ENCODE data around the gene PPP4R4. TPM values are rescaled to one million over a fixed set of nuclear protein-coding genes. Genes with fewer than 3 reads are reported as not detected.
A peak's percentile ranks its signal among the peaks of the same experiment; 100 is the strongest.

Gene PPP4R4
- total and polyA plus RNA-seq, 11 donors = 0.06 to 1.0 (median 0.40) TPM; not detected in 6

DNA sequence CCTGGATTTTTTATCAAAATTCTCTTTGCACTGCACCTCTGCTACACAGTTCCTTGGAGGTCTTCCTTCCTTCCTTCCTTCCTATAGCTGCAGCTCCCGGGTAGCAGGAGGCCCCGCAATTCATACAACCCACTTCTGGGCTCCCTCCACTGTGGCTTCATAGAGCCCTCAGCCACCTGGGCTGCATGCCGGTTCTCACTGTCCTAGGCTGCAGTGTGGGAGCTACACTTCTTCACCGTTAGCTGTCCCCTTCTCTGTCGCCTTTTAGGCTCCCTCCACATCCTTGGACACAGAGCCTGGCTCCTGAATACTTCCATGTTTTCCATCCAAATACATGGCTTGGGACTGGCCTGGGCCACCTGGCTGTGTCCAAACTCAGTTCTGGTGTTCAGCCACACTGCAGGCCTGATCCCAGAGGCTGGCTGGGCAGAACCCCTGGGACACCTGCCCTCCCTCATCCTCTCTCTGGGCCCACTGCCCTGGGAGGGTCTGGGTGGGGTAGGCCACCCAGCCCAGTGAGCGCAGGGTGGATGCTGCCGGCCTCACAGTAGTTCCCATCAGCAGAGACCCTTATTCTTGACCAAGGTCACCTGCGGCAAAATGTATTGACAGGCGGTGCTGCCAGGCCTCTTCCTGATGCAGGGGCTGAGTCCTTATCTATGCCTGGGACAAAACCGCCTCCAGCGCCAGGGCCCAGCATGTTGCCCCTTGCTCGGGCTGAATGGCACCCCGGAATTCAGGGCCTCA, 117.2 kb downstream of the PPP4R4 start:
- Histone ChIP-seq H3K4me1 (no peaks in the 10 kb centered on the region), H3K4me3 (no peak overlapping the region), H3K9me3 (no peaks in the 10 kb centered on the region), H3K27ac (no peak overlapping the region), H3K27me3 (peaks cover 0 to 6% (median 0%) of the 10 kb centered on the region in 9 donors), H3K36me3 (no peaks in the 10 kb centered on the region)
- intact Hi-C loops (cut with DNase I) = no loop called here
- no peak for DNase-seq
- TF ChIP-seq POLR2A (IDR thresholded peaks at IDR 0.05) = no peak
- TF ChIP-seq, protein P1, sequence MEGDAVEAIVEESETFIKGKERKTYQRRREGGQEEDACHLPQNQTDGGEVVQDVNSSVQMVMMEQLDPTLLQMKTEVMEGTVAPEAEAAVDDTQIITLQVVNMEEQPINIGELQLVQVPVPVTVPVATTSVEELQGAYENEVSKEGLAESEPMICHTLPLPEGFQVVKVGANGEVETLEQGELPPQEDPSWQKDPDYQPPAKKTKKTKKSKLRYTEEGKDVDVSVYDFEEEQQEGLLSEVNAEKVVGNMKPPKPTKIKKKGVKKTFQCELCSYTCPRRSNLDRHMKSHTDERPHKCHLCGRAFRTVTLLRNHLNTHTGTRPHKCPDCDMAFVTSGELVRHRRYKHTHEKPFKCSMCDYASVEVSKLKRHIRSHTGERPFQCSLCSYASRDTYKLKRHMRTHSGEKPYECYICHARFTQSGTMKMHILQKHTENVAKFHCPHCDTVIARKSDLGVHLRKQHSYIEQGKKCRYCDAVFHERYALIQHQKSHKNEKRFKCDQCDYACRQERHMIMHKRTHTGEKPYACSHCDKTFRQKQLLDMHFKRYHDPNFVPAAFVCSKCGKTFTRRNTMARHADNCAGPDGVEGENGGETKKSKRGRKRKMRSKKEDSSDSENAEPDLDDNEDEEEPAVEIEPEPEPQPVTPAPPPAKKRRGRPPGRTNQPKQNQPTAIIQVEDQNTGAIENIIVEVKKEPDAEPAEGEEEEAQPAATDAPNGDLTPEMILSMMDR (IDR thresholded peaks at IDR 0.05) = no peak
- no peak for ATAC-seq
- WGBS, 4 donors = 80 to 88% (median 85%) methylated on average over 5 to 13 of the region's 13 CpGs

DNA sequence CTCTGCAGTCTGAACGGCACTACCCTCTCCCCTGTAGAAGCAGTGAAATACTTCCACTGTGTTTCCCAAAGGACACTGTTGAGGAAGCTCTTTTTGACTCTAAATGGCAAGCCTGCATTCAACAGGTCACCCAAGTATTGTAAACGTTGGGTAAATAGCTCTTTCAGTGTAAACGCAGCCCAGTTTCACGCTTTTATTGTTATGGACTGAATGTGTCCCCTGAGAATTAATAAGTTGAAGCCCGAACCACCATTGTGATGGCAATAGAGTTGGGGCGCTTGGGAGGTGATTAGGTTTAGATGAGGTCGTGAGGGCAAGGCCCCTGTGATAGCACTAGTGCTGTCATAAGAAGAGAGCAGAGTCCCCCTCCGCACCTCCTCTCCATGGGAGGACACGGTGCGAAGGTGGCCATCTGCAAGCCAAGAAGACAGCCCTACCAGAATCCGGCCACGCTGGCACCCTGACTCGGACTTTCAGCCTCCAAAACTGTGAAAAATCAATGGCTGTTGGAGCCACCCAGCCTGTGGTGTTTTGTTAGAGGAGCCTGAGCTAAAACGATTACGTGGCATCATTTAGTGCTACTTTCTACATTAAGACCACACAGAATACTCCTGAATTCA, 117.9 kb downstream of the PPP4R4 start:
- ATAC-seq (no peak), DNase-seq (no peak)
- intact Hi-C loops (cut with DNase I) = no loop called here
- WGBS, 4 donors = 75 to 85% (median 77%) methylated on average over 14 to 15 of the region's 15 CpGs
- no peaks in the 10 kb centered on the region for H3K36me3 ChIP-seq
- no peak for TF ChIP-seq POLR2A (IDR thresholded peaks at IDR 0.05)
- TF ChIP-seq, protein P1 (IDR thresholded peaks at IDR 0.05) = no peak
- no peak overlapping the region for H3K4me3 ChIP-seq
- H3K27me3 ChIP-seq = peaks cover 0 to 6% (median 0%) of the 10 kb centered on the region in 9 donors
- H3K27ac ChIP-seq = no peak overlapping the region
- H3K4me1 ChIP-seq = no peaks in the 10 kb centered on the region
- no peaks in the 10 kb centered on the region for H3K9me3 ChIP-seq

DNA sequence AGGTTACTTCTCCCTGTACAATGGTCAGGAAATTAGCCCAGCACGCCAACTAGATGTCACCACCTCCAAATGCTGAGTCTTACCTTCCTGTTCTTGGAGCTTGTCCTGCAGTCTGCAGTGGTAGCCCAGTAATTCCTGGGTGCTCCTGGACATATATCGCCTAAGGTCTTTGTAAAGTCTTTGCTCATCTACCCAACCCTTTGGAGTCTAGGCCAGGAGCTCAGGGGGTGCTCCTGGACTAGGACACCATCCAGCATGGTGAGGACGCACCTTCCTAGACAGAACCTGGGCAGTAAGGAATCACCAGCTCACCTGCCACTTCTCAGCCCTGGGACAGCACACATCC, 118.4 kb downstream of the PPP4R4 start:
- ATAC-seq (peak in 1 of 4 donors; percentile 13), DNase-seq (no peak)
- WGBS, 4 donors = 85 to 91% (median 88%) methylated on average over 2 to 3 of the region's 3 CpGs
- H3K36me3 ChIP-seq = no peaks in the 10 kb centered on the region
- TF ChIP-seq, protein P1 (IDR thresholded peaks at IDR 0.05) = no peak
- TF ChIP-seq POLR2A (IDR thresholded peaks at IDR 0.05) = no peak
- H3K4me1 ChIP-seq = no peaks in the 10 kb centered on the region
- H3K9me3 ChIP-seq = no peaks in the 10 kb centered on the region
- no peak overlapping the region for H3K4me3 ChIP-seq
- no peak overlapping the region for H3K27ac ChIP-seq
- intact Hi-C loops (cut with DNase I) = no loop called here
- H3K27me3 ChIP-seq = peaks cover 0 to 6% (median 0%) of the 10 kb centered on the region in 9 donors

DNA sequence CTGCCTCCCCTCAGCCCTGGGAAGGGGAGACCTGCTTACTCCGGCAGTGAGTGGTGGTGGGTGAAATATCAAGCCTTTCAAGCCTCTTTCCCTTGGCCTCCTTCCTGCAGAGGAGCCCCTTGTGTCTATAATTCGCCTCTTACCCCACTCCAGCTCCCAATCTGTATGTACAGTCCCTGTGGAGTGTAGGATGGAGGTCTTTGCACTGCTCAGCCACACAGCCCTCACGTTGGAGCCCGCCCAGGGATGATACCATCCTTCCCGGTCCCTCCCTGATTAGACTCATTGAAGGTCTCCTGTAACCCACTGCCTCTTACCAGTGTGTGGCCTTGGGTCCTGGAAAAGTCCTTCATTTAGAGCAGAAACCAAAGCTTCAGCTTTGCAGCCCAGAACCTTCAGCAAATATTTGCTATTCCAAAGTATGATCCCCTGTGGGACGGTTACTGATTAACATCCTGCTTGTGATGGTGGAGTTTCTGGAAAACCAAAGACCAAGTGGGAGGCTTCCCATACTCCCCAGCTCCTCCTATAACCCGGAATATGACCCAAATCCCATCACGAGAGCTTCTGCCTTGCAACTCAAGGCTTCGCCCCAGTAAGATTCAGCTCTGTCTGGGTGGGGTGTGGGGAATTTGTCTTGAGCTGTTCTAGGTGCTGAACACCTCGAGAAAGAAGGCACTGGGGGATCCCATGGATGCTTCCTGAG, 118.9 kb downstream of the PPP4R4 start, which contains the start of gene SERPINA10:
TSS of gene SERPINA10 (minus strand) at position 397 of the 706 bp plus-strand sequence. CDS start 2,675 bp downstream, outside the sequence.
- ATAC-seq (peak in 1 of 4 donors; percentile 13), DNase-seq (no peak)
- Histone ChIP-seq H3K27ac (no peak within 1 kb of the TSS), H3K4me1 (no peaks in the 10 kb centered on the region), H3K4me3 (no peak within 1 kb of the TSS), H3K36me3 (no peaks in the 10 kb centered on the region), H3K27me3 (peaks cover 0 to 6% (median 0%) of the 10 kb centered on the region in 9 donors), H3K9me3 (no peaks in the 10 kb centered on the region)
- no peak for TF ChIP-seq POLR2A (IDR thresholded peaks at IDR 0.05)
- TF ChIP-seq, protein P1 (IDR thresholded peaks at IDR 0.05) = no peak
- 68 to 79% (median 72%) methylated on average over 8 to 10 of the region's 10 CpGs for whole genome bisulfite sequencing, 4 donors
- intact Hi-C loops (cut with DNase I) = no loop called here
